ENCODE data around the gene RAD50. TPM values are rescaled to one million over a fixed set of nuclear protein-coding genes. Genes with fewer than 3 reads are reported as not detected.
A peak's percentile ranks its signal among the peaks of the same experiment; 100 is the strongest.

The RAD50 gene
- total and polyA plus RNA-seq, 2 donors (not counting 1 experiment from before 2014, with no cell fraction given) = 21.5 to 35.7 TPM

GRCh38 chr5:132601071-132601728 lies 44.4 kb downstream of the RAD50 start:
- TF ChIP-seq CTCF (conservative IDR thresholded peaks at IDR 0.05 in 1 of 2, IDR thresholded peaks at IDR 0.05 in 1 of 2; ENCODE audit: low read depth in 1 of 2, low read length in 2 of 2) (no peak), EZH2 (IDR thresholded peaks at IDR 0.05; ENCODE audit: low read length, missing control alignments) (no peak)

GRCh38 chr5:132607095-132607494 lies 50.3 kb downstream of the RAD50 start:
- Histone ChIP-seq H2AFZ (ENCODE audit: low read length) (no peak overlapping the region), H3K27ac (ENCODE audit: insufficient read depth, low read length) (no peak overlapping the region), H3K4me3 (replicated peaks in 1 of 4; ENCODE audit: control extremely low read depth in 1 of 4, insufficient read depth in 1 of 4, low read depth in 3 of 4, low read length in 4 of 4) (no peak overlapping the region), H3K9ac (ENCODE audit: insufficient read depth, low read length) (no peak overlapping the region), H3K9me3 (ENCODE audit: control insufficient read depth, insufficient read depth, low read depth, low read length) (no peaks in the 10 kb centered on the region), H3K27me3 (ENCODE audit: control insufficient read depth, insufficient read depth, low read length) (no peaks in the 10 kb centered on the region), H3K4me1 (ENCODE audit: control insufficient read depth, extremely low read depth, insufficient read depth, low read length) (no peaks in the 10 kb centered on the region), H3K4me2 (ENCODE audit: extremely low read depth, insufficient read depth, low read length) (no peak overlapping the region), H3K79me2 (ENCODE audit: control insufficient read depth, insufficient read depth, low read length) (no peaks in the 10 kb centered on the region), H4K20me1 (ENCODE audit: control insufficient read depth, extremely low read depth, insufficient read depth, low read length) (no peaks in the 10 kb centered on the region), H3K36me3 (ENCODE audit: control insufficient read depth, insufficient read depth, low read length) (no peaks in the 10 kb centered on the region)
- no peak for TF ChIP-seq CTCF (conservative IDR thresholded peaks at IDR 0.05 in 1 of 2, IDR thresholded peaks at IDR 0.05 in 1 of 2; ENCODE audit: low read depth in 1 of 2, low read length in 2 of 2)
- no peak for TF ChIP-seq EZH2 (IDR thresholded peaks at IDR 0.05; ENCODE audit: low read length, missing control alignments)
- DNase-seq (ENCODE audit: low read depth in 2 of 2) = peak in 1 of 2 donors; percentile 26

More at GRCh38 chr5:132601071-132601728, 44.4 kb downstream of the RAD50 start:
- Histone ChIP-seq H3K9me3 (ENCODE audit: control insufficient read depth, insufficient read depth, low read depth, low read length) (no peaks in the 10 kb centered on the region), H3K27ac (ENCODE audit: insufficient read depth, low read length) (no peak overlapping the region), H3K4me3 (replicated peaks in 1 of 4; ENCODE audit: control extremely low read depth in 1 of 4, insufficient read depth in 1 of 4, low read depth in 3 of 4, low read length in 4 of 4) (no peak overlapping the region), H3K9ac (ENCODE audit: insufficient read depth, low read length) (no peak overlapping the region), H3K79me2 (ENCODE audit: control insufficient read depth, insufficient read depth, low read length) (no peaks in the 10 kb centered on the region), H3K27me3 (ENCODE audit: control insufficient read depth, insufficient read depth, low read length) (no peaks in the 10 kb centered on the region), H2AFZ (ENCODE audit: low read length) (no peak overlapping the region), H3K4me1 (ENCODE audit: control insufficient read depth, extremely low read depth, insufficient read depth, low read length) (no peaks in the 10 kb centered on the region), H4K20me1 (ENCODE audit: control insufficient read depth, extremely low read depth, insufficient read depth, low read length) (no peaks in the 10 kb centered on the region), H3K4me2 (ENCODE audit: extremely low read depth, insufficient read depth, low read length) (no peak overlapping the region), H3K36me3 (ENCODE audit: control insufficient read depth, insufficient read depth, low read length) (peaks cover 4% of the 10 kb centered on the region)
- DNase-seq (ENCODE audit: low read depth in 2 of 2) = peak; percentile 1 to 43

GRCh38 chr5:132608107-132608506 lies 51.3 kb downstream of the RAD50 start:
- Histone ChIP-seq H3K27ac (ENCODE audit: insufficient read depth, low read length) (no peak overlapping the region), H2AFZ (ENCODE audit: low read length) (no peak overlapping the region), H3K9me3 (ENCODE audit: control insufficient read depth, insufficient read depth, low read depth, low read length) (no peaks in the 10 kb centered on the region), H3K79me2 (ENCODE audit: control insufficient read depth, insufficient read depth, low read length) (no peaks in the 10 kb centered on the region), H3K27me3 (ENCODE audit: control insufficient read depth, insufficient read depth, low read length) (no peaks in the 10 kb centered on the region), H3K4me1 (ENCODE audit: control insufficient read depth, extremely low read depth, insufficient read depth, low read length) (no peaks in the 10 kb centered on the region), H3K36me3 (ENCODE audit: control insufficient read depth, insufficient read depth, low read length) (no peaks in the 10 kb centered on the region), H3K9ac (ENCODE audit: insufficient read depth, low read length) (no peak overlapping the region), H3K4me2 (ENCODE audit: extremely low read depth, insufficient read depth, low read length) (no peak overlapping the region), H3K4me3 (replicated peaks in 1 of 4; ENCODE audit: control extremely low read depth in 1 of 4, insufficient read depth in 1 of 4, low read depth in 3 of 4, low read length in 4 of 4) (no peak overlapping the region), H4K20me1 (ENCODE audit: control insufficient read depth, extremely low read depth, insufficient read depth, low read length) (no peaks in the 10 kb centered on the region)
- DNase-seq (ENCODE audit: low read depth in 2 of 2) = no peak
- TF ChIP-seq CTCF (conservative IDR thresholded peaks at IDR 0.05 in 1 of 2, IDR thresholded peaks at IDR 0.05 in 1 of 2; ENCODE audit: low read depth in 1 of 2, low read length in 2 of 2) = no peak
- no peak for TF ChIP-seq EZH2 (IDR thresholded peaks at IDR 0.05; ENCODE audit: low read length, missing control alignments)

All from fibroblast of lung (primary cell).